ENCODE measurements around the gene MINDY1.

GRCh38 chr1:150995460-150995859, 11.2 kb downstream of the MINDY1 start:
- TF ChIP-seq POLR2A (IDR thresholded peaks at IDR 0.05; ENCODE audit: low read length) = no peak
- no peak for TF ChIP-seq GATA1 (IDR thresholded peaks at IDR 0.05; ENCODE audit: low read depth, low read length)

All from erythroblast (primary cell).